VCaP (cell line): ENCODE data around the gene MS4A2.

Source experiments
- H3K27ac ChIP-seq: fragments of 450-650 bp; 2 replicates; pipeline ENCODE4 v1.5.1; 2017
- CTCF ChIP-seq: fragments of 450-650 bp; conservative IDR thresholded peaks from 2 replicates; pipeline ENCODE4 v1.5.1; 2017; ENCODE audit warnings: mild to moderate bottlenecking, moderate library complexity

The MS4A2 gene

GRCh38 chr11:60143768-60144167 is 55.3 kb downstream of the MS4A2 start:
- H3K27ac ChIP-seq = no peak overlapping the region
- TF ChIP-seq CTCF = no peak

GRCh38 chr11:60145677-60146076 is 57.2 kb downstream of the MS4A2 start:
- TF ChIP-seq CTCF = no peak

More at GRCh38 chr11:60145677-60146076, 57.2 kb downstream of the MS4A2 start:
- H3K27ac ChIP-seq = no peak overlapping the region
